GM19467 (cell line): ENCODE measurements around the gene FKBP9.
"Not testable (repeated sequence)": the region's sequence is repeated elsewhere in the genome, so short reads cannot be mapped to it uniquely, and the experiment has no call there.

Experiments used
- ATAC-seq: cut with Tn5 transposase; IDR thresholded peaks from one replicate; pipeline ENCODE4 v1.9.1; 2021; ENCODE audit warnings: mild to moderate bottlenecking, moderate library complexity; ENCODE audit not compliant: unreplicated experiment

FKBP9 gene

DNA sequence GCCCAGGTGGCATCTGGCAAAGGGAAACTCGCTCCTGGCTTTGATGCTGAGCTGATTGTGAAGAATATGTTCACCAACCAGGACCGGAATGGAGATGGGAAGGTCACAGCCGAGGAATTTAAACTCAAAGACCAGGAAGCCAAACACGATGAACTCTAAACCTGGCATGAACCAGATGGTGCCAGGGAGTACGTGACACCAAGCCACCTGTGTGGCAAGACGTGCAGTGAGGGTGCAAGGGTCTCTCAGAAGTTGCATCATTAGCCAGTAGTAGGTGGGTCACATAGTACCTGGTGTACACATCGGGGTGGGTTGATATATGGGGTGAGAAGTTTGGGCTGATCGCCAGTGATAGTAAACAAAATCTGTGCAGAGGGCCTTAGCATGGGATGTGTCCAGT, 48.0 kb downstream of the FKBP9 start:
- not testable (repeated sequence) for ATAC-seq

DNA sequence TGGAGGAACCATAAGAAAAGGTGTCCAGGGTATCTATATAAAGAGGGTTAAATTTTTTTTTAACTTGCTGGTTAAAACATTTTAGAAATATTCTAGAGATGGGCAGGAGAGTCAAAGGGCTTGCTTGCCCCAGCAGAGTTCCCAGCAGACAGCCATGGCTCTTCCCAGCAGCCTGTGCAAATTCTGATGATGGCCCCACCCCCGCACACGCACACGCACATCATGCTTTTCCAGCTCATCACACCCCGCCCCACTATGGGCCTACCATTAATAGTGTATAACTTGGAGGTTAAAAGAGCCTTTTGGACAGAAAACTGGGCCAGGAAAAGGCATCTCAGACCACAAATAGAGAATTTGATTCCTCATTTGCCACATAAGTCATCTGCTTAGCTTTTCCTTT, 48.5 kb downstream of the FKBP9 start:
- not testable (repeated sequence) for ATAC-seq

DNA sequence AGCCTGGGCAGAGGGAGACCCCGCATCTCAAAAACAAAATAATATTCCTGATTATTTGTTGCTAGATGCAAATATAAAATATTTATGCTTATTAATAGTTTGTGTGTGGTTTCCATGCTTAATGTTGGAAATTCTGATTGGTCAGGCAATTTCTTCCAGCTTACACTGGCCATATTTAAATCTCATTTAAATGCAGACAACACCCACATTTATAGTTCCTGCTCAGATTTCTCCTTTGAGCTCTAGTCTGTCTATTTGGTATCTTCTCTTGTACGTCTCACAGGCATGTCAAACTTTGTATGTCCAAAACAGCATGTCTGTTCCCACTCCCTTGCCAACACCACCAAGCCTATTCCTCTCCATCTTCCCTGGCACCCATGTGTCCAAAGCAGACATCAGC, 52.5 kb downstream of the FKBP9 start:
- ATAC-seq, result no peak

DNA sequence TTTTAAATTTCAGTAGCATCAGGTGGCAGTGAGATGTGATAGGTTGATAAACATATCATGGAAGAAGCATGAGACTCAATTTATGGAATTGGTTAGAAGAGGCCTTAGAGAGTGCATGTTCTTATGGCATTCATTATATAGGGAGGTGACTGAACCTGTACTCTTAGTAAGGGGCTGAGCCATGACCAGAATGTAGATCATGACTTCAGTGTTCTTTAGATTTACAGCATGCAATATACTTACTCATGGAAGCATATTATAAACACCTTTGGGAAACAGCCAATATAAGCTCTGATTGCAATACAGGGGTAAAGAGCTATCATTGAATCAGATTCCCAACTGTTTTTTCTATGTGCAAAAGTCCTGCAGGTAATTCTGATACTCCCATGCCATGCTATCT, 55.1 kb downstream of the FKBP9 start:
- ATAC-seq, result no peak

DNA sequence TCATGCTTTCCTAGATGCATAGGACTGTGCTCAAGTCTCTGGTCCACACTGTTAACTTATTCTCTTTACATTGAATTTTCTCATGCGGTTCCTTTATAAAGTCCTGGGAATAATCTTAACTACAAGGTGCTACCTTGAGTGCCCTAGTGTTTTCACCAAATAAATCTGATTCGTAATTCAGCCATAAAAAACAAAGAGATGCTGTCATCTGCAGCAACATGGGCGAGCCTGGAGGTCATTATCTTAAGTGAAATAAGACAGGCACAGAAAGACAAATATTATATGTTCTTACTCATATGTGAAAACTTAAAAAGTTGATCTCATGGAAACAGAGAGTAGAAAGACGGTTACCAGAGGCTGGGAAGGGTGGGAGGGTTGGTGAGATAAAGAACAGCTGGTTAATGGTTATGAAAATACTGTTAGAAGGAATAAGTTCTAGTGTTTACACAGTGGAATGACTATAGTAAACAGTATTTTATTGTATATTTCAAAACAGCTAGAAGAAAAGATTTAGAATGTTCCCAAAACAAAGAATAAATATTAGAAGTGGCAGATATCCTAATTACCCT, 67.0 kb downstream of the FKBP9 start:
- no peak for ATAC-seq

DNA sequence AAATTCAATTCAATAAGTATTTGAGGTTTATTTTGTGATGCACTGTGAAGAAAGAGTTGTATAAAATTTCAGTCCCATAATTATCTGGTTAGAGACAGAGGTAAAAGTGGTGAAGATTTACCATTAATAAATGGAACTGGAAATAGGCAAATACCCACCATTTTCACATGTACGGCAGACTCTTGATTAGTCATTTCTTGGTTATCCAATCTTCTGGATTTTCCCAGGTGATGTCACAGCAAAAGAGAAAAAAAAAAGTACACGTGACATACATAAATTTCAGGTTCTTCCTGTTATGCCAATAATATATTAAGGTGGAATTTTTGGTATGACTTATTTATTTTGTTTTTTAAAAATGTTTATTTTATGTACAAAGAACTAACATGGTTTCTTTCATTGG, 78.5 kb downstream of the FKBP9 start:
- ATAC-seq, result no peak

DNA sequence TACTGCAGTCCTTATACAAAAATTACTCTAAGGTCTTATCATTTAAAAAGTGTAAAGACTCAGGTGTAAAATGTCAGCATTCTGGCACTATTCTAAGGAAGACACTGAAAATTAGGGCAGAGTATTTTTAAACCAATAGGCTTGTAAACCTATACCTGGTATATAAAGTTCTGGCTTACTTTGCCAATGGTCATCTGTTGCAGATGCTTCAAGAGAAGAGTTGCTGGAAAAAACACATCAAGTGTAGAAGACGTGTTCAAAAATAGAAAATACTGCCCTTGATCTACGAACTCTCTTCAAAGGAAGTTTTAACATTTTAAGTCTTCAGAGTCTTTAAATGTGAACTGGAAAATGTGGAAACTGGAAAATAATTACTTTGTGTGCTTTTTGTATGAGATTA, 81.4 kb downstream of the FKBP9 start:
- ATAC-seq, result no peak

DNA sequence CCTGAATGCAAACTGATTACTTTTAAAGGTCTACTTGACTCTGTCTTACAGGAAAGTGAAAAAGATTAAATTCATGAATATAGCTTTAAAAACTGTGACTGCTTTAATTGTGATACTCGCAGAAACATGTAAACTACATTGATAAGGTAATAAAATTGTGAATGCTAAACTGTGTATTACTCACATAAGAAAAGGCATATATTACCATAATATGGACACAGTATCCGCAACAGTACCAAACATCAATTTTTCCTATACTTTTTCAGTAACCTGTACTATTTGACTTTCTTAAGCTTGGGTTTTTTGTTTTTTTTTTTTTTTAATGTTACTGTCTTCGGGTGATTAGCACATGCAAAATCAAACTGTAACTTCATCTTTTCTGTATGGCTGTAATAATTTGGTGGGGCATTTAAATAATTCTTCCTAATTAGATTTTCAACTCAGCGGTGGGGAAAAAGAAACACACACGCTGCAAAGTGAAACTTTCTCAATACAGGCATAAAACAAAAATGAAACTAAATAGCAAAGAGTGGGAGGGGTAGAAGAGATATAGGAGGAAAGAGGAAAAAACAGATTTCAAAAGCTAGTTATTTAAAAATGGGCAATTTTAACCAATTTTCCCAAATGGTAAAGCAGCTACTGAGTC, 82.1 kb downstream of the FKBP9 start:
- no peak for ATAC-seq

DNA sequence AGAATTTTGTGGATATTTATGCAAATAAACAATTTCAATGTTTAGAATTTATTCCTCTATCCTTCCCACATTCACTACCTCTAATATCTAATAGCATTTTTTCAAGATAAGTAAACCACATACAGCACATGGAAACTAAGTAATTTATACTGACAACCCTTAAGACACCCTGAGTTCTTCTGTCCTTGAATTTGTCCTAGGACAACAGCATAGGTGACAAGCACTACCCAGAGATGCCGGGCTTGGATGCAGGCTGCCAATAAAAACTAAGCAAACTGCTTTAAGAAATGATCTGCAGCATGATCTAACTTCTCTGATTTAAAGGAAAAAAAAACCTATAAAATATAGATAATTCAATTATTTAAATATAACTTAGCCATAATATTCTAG, 82.7 kb downstream of the FKBP9 start:
- no peak for ATAC-seq

DNA sequence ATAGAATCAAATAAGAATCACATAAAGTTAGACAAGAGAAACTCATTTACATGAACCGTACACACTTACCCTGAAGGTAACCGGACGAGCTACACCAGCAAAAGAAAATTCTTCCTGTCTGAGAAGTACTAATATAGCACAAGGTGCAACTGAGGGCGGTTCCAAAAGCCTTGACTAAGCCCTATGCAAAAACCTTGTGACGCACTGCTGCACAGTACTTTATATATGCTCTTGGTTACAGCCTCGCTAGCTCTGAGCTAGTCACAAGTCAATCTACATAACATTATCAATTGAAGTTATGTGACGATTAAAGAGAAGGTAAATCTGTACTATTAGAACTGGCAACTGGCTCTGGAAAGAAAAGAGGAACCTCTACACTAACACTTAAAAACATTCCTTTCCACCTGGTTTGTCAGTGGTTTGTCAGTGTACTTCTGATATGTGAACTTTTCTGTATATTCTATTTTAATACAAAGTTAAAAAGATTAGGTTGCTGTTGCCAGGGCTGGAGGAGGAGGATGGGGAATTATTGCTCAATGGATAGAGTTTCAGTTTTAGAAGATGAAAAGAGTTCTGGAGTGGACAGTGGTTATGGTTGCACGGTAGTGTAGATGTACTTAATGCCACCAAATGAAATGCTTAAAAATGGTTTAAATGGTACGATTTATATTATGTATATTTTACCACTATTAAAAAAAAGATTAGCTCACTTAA, 83.7 kb downstream of the FKBP9 start:
- ATAC-seq, result peak; percentile 89

DNA sequence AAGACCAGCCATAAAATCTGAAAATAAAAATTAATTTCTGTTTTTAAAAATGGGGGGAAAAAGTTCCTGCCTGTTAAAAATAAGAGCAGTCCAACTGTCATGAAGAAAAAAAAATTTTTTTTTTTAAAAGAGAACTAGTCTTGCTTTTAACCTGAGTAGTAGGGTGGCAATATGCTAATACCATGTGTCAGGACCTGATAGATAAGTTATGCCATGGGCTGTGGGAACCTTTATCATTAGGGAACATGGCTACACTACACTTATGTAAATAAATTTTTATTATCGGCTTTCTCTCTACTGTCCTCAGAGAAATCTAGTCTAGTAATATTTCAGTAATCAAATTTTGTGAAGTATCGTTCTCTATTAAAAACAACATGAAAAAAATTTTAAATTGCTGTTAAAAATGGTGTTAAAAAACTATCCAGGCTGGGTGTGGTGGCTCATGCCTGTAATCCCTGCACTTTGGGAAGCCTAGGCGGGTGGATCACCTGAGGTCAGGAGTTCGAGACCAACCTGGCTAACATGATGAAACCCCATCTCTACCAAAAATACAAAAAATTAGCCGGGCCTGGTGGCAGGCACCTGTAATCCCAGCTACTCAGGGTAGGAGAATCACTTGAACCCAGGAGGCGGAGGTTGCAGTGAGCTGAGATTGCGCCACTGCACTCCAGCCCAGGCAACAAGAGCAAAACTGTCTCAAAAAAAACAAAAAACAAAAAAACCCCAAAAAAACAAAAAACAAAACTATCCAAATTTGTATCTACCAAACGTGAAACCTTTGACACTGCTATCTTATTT, 84.6 kb downstream of the FKBP9 start:
- ATAC-seq, result no peak

DNA sequence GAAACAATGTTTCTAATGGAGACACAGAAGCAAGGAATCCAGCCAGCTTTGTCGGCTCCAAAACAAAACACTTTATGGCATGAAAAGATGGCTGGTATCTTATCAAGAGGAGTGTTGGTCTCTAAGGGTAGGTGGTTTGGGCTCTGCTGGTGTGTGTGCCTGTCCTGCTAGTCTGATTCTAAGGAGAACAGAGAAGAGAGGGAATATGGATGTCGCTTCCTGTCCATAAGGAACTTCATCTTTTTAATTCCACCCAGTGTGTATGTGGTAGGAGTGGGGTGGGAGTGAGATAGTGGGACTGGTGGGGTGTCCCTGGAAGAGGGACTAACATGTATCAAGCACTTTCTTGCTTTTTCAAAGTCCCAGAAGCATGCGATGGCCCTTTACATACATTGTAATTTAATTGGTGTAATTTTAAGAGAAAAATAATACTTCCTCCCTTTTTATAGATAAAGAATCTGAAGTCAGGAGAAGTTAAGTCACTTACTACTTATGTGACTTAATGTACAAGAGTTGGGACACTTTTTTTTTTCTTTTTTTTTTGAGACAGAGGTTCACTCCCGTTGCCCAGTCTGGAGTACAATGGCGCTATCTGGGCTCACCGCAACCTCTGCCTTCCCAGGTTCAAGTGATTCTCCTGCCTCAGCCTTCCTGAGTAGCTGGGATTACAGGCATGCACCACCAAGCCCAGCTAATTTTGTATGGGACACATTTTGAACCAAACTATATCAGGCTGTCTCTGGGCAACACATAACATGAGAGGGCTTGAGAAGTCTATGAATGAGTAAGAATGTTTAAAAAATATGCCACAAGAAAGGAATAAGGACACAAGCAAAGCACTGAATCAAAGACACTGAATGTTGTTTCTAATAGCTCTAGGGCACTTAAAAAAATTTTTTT, 86.5 kb downstream of the FKBP9 start:
- no peak for ATAC-seq

DNA sequence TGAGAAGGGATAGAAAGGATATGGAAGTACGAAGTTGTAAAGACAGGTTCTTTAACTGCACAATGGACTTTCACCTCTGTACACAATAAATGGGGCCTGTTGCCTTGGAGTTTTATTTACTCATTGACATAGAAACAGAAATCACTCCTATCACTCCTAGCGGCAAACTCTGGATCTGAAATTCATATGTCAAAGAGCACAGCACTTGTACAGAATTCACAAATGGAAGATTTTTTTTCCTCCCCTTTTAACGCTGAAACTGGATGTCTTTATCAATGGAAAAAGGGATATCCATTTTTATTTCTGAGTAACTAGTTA, 87.1 kb downstream of the FKBP9 start:
- no peak for ATAC-seq

DNA sequence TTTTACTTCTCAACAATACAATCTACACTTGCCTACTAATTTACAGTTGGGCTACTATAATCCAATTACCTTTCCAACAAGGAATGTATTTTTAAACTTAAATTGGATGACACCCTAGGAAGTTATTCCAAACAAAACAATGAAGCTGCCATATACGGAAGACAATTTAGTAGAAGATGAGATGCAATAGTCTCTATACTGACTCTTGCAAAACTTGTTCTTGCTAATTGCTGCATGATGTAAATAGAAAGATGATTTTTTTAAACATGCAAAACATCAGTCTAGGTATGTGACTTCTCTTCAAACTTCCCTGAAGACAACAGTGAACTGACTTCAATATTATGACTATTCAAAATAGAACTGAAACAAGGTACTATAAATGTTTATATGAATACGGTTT, 87.7 kb downstream of the FKBP9 start:
- no peak for ATAC-seq

DNA sequence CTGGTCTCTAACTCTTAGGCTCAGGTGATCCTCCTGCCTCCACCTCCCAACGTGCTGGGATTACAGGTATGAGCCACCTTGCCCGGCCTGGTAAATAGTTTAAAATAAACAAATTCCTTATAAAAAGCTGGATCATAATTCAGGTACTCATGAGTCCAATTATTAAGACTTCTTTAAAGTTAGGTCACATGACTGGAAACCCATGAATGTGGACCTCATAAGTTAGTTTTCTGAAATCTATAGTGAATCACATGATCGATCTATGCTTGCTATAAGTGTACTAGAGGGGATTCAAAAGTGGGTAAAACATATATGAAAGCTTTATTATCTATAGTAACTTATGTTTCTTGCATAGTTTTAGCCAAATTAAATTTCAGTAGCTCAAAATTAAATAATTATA, 91.0 kb downstream of the FKBP9 start:
- ATAC-seq, result no peak

DNA sequence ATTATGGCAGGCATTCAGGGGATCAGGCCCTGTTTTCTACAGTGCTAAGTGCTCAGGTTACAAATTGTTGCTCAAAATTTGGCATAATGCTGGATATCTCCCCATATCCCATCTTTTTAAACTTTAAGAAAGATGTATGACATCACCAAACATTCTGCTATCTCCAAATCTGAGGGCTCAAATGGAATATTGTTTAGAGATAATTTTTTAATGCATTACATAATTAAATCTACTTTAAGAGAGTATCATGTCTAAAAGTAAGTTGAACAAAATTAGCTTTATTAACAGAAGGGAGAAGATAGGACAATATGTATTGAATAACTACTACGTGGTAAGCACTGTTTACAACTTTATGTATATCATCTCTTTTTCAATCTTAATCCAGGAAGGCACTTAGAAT, 91.5 kb downstream of the FKBP9 start:
- ATAC-seq, result no peak

DNA sequence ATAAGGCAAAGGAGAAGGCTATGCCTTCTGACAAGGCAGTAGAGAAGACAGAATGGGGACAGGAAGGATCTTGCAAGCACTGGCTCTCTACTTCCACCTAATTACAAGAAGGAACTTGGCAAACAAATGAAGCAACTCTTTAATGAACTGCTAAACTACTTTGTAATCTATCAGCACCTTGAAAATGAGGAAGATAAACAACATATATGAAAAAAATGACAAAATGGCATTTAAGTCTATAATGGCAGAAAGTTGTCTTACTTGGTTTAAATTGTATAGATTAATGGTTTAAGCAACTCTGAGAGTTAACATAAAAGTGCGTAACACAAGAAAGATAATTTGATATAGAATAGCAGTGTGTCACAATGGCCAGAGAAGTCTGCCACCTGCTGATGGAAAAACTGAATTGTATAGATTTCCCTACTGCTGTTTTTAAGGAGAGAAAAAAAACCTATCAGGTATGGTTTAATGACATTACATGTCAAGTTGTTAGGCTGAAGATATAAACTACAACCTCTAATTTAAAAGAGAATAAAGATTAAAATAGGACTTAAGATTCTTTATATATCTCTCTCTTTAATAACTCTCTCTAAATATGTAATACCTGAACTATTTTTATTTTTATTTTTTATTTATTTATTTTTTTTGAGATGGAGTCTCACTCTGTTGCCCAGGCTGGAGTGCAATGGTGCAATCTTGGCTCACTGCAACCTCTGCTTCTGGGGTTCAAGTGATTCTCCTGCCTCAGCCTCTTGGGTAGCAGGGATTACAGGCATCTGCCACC, 93.5 kb downstream of the FKBP9 start:
- ATAC-seq, result peak; percentile 51

DNA sequence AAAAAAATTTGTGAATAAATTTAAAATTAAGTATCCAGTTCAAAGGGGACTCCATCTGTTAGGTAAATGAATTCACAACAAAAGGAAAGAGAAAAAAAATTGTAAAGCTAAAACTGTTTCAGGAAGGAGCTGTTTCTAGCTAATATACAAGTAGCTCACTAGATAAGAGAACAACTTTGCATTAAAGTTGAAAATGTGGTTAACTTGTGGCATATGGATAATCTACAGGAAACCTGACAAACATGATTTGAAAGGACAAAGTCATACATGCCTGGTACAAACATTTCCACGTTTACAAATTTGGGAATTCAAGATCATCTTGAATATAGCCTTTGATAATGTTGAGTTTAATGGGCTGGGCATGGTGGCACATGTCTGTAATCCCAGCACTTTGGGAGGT, 96.5 kb downstream of the FKBP9 start:
- no peak for ATAC-seq

DNA sequence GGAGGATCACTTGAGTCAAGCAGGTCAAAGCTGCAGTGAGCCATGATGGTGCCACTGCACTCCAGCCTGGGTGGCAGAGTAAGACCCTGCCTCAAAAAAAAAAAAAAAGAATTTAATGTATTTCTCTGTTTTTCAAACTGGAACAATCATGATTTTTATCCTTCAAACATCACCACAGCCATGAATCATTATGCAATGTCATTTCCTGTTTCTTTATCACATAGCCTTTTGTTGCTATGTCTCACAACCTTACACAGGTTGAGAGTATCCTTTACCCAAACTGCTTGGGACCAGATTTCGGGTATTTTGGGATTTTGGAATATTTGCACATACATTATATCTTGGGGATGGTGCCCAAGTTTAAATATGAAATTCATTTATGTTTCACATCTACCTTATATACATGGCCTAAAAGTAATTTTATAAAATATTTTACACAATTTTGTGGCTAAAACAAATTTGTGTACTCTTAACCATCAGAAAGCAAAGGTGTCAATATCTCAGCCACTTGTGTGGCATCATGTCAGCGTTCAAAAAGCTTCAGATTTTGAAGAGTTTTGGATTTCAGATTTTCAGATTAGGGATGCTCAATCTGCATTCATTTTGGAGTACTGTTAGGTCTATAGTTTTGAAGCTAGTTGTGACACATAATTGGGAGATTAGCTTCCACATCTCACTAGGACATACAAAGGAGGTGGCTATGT, 97.2 kb downstream of the FKBP9 start:
- no peak for ATAC-seq

DNA sequence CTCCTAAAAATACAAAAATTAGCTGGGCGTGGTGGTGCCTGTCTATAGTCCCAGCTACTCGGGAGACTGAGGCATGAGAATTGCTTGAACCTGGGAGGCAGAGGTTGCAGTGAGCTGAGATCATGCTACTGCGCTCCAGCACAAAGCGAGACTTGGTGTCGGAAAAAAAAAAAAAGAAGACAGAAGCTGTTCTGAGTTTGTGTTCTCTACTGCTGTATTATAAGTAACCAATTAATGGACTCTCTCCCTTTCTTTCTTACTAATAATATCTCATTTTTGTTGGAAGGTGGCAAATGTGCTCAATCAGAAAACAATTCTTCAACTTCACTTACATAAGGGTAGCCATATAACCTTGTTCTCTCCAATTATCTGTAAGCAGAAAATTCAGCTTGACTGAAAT, 97.9 kb downstream of the FKBP9 start:
- no peak for ATAC-seq
